Measurements from ENCODE around the gene SYT1.

GRCh38 chr12:79006306-79006705 is 141.7 kb downstream of the SYT1 start:
- TF ChIP-seq JUNB (IDR thresholded peaks at IDR 0.05; ENCODE audit: unreplicated experiment) (no peak), REST (IDR thresholded peaks at IDR 0.05; ENCODE audit: unreplicated experiment) (no peak), CTCF (conservative IDR thresholded peaks at IDR 0.05; ENCODE audit: low read depth in 2 of 2) (peak; percentile 35 to 45), POLR2AphosphoS5 (IDR thresholded peaks at IDR 0.05; ENCODE audit: low read depth) (no peak), CREB1 (CRISPR knock-in tag; IDR thresholded peaks at IDR 0.05; ENCODE audit: low read depth) (no peak), EZH2phosphoT487 (IDR thresholded peaks at IDR 0.05; ENCODE audit: unreplicated experiment) (no peak), ZNF114 (CRISPR knock-in tag; IDR thresholded peaks at IDR 0.05) (no peak), EZH2 (IDR thresholded peaks at IDR 0.05; ENCODE audit: low read depth, unreplicated experiment) (no peak), NANOG (IDR thresholded peaks at IDR 0.05; ENCODE audit: borderline replicate concordance) (no peak)
